ENCODE measurements around the gene ADCY10. TPM values are rescaled to one million over a fixed set of nuclear protein-coding genes. Genes with fewer than 3 reads are reported as not detected.

ADCY10 gene
- total RNA-seq, 1 donor from 2014 or later: 0.27 TPM

DNA sequence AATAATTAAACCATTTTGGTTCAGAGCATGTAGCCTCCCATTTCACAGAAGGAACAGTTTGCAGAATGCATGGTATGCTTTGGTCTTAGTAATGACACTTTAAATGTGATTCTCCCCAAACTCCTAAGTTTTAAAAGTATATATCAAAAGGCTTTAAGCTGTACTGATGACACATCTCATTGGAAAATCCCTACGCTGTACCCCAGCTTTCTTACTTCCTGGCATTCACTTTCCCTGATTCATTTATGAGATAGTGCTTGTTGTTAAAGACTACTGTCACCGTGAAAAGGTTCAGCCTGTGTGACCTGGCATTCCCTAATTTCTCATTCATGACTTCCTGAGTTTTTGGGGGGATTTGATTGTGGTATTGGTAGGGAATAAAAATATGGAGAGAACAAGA lies 138.8 kb downstream of the ADCY10 start:
- peaks cover 30% of the 10 kb centered on the region for H3K36me3 Mint-ChIP-seq (ENCODE audit: low read depth, unreplicated experiment)

DNA sequence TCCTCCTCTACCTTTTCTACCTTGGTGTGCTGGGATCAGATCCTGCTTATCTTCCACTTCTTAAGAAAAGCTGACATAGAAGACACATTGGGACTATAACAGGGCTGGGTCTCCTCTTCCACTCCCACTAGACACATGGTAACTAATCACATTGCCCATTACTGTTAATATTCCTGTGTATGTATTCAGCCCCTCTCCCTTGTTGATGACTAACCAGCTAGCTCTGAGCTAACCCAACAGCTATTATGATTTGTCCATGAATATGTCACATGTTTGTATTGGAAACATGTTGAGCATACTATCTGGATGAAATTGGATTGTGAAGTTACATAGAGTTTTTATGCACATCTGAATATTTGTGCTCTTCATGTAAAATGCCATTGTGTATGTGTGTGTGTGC lies 139.2 kb downstream of the ADCY10 start:
- FAIRE-seq (no peak), DNase-seq (ENCODE audit: low read depth) (peak; percentile 41)
- Histone ChIP-seq H3K4me1 (ENCODE audit: insufficient read depth, low read length) (peaks cover 13% of the 10 kb centered on the region), H3K9me3 (ENCODE audit: insufficient read depth, low read depth, low read length) (no peaks in the 10 kb centered on the region), H3K4me2 (ENCODE audit: low read length) (peak overlapping the region; percentile 23), H3K36me3 (ENCODE audit: insufficient read depth, low read length) (peaks cover 15% of the 10 kb centered on the region), H4K20me1 (ENCODE audit: insufficient read depth, low read length) (peaks cover 29% of the 10 kb centered on the region), H2AFZ (ENCODE audit: low read depth, low read length) (no peak overlapping the region), H3K27me3 (ENCODE audit: insufficient read depth, low read length) (no peaks in the 10 kb centered on the region), H3K27ac (ENCODE audit: low read depth, low read length) (peak overlapping the region; percentile 50), H3K79me2 (ENCODE audit: insufficient read depth, low read length) (peaks cover 7% of the 10 kb centered on the region), H3K9ac (ENCODE audit: low read length) (no peak overlapping the region), H3K4me3 (ENCODE audit: insufficient read depth, low read depth, low read length) (no peak overlapping the region)
- peaks cover 30% of the 10 kb centered on the region for H3K4me1 Mint-ChIP-seq (ENCODE audit: low read depth, unreplicated experiment)
- H3K9me3 Mint-ChIP-seq (ENCODE audit: unreplicated experiment): no peaks in the 10 kb centered on the region
- no peak overlapping the region for H3K4me3 Mint-ChIP-seq (ENCODE audit: unreplicated experiment)
- no peak for TF ChIP-seq EZH2 (IDR thresholded peaks at IDR 0.05; ENCODE audit: insufficient read depth, low read length)
- TF ChIP-seq, protein P1, sequence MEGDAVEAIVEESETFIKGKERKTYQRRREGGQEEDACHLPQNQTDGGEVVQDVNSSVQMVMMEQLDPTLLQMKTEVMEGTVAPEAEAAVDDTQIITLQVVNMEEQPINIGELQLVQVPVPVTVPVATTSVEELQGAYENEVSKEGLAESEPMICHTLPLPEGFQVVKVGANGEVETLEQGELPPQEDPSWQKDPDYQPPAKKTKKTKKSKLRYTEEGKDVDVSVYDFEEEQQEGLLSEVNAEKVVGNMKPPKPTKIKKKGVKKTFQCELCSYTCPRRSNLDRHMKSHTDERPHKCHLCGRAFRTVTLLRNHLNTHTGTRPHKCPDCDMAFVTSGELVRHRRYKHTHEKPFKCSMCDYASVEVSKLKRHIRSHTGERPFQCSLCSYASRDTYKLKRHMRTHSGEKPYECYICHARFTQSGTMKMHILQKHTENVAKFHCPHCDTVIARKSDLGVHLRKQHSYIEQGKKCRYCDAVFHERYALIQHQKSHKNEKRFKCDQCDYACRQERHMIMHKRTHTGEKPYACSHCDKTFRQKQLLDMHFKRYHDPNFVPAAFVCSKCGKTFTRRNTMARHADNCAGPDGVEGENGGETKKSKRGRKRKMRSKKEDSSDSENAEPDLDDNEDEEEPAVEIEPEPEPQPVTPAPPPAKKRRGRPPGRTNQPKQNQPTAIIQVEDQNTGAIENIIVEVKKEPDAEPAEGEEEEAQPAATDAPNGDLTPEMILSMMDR (IDR thresholded peaks at IDR 0.05; ENCODE audit: insufficient read depth, low read depth, low read length): no peak
- H3K36me3 Mint-ChIP-seq (ENCODE audit: low read depth, unreplicated experiment): peaks cover 29% of the 10 kb centered on the region
- H3K27ac Mint-ChIP-seq (ENCODE audit: unreplicated experiment): no peak overlapping the region
- H3K27me3 Mint-ChIP-seq (ENCODE audit: low read depth, unreplicated experiment): no peaks in the 10 kb centered on the region

More for the DNA sequence above, 138.8 kb downstream of the ADCY10 start:
- DNase-seq (ENCODE audit: low read depth) (peak; percentile 64), FAIRE-seq (no peak)
- TF ChIP-seq, protein P1 (IDR thresholded peaks at IDR 0.05; ENCODE audit: insufficient read depth, low read depth, low read length): no peak
- no peak for TF ChIP-seq EZH2 (IDR thresholded peaks at IDR 0.05; ENCODE audit: insufficient read depth, low read length)
- no peaks in the 10 kb centered on the region for H3K27me3 Mint-ChIP-seq (ENCODE audit: low read depth, unreplicated experiment)
- no peak overlapping the region for H3K4me3 Mint-ChIP-seq (ENCODE audit: unreplicated experiment)
- Histone ChIP-seq H3K79me2 (ENCODE audit: insufficient read depth, low read length) (peaks cover 6% of the 10 kb centered on the region), H3K27ac (ENCODE audit: low read depth, low read length) (peak overlapping the region; percentile 50), H3K9me3 (ENCODE audit: insufficient read depth, low read depth, low read length) (no peaks in the 10 kb centered on the region), H3K4me1 (ENCODE audit: insufficient read depth, low read length) (peaks cover 13% of the 10 kb centered on the region), H3K36me3 (ENCODE audit: insufficient read depth, low read length) (peaks cover 15% of the 10 kb centered on the region), H4K20me1 (ENCODE audit: insufficient read depth, low read length) (peaks cover 24% of the 10 kb centered on the region), H3K27me3 (ENCODE audit: insufficient read depth, low read length) (no peaks in the 10 kb centered on the region), H2AFZ (ENCODE audit: low read depth, low read length) (no peak overlapping the region), H3K9ac (ENCODE audit: low read length) (no peak overlapping the region), H3K4me2 (ENCODE audit: low read length) (peak overlapping the region; percentile 41), H3K4me3 (ENCODE audit: insufficient read depth, low read depth, low read length) (no peak overlapping the region)
- H3K27ac Mint-ChIP-seq (ENCODE audit: unreplicated experiment): peak overlapping the region; percentile 41
- H3K9me3 Mint-ChIP-seq (ENCODE audit: unreplicated experiment): no peaks in the 10 kb centered on the region
- H3K4me1 Mint-ChIP-seq (ENCODE audit: low read depth, unreplicated experiment): peaks cover 30% of the 10 kb centered on the region

DNA sequence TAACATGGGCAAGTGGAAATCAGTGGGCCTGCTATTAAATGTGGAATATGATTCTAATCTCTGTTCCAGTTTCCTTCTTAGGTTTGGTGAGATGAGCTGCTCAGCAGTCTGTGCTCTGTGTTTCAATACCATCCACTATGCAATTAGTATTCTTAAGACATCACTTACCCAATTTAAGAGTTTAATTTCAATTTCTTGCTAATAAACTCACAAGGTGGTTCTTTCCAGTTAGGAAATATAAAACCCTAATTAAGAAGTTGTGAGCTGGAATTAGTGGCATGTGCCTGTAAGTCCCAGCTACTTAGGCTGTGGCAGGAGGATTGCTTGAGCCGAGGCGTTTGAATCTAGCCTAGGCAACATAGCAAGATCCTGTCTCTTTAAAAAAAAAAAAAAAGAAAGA lies 140.4 kb downstream of the ADCY10 start:
- Mint-ChIP-seq H3K4me3 (ENCODE audit: unreplicated experiment) (no peak overlapping the region), H3K27me3 (ENCODE audit: low read depth, unreplicated experiment) (no peaks in the 10 kb centered on the region), H3K9me3 (ENCODE audit: unreplicated experiment) (no peaks in the 10 kb centered on the region), H3K4me1 (ENCODE audit: low read depth, unreplicated experiment) (peaks cover 30% of the 10 kb centered on the region), H3K36me3 (ENCODE audit: low read depth, unreplicated experiment) (peaks cover 28% of the 10 kb centered on the region), H3K27ac (ENCODE audit: unreplicated experiment) (no peak overlapping the region)
- peaks cover 36% of the 10 kb centered on the region for H4K20me1 ChIP-seq (ENCODE audit: insufficient read depth, low read length)
- DNase-seq (ENCODE audit: low read depth): no peak
- FAIRE-seq: no peak
- no peak overlapping the region for H3K4me2 ChIP-seq (ENCODE audit: low read length)
- H3K9me3 ChIP-seq (ENCODE audit: insufficient read depth, low read depth, low read length): no peaks in the 10 kb centered on the region
- TF ChIP-seq, protein P1 (IDR thresholded peaks at IDR 0.05; ENCODE audit: insufficient read depth, low read depth, low read length): no peak
- TF ChIP-seq EZH2 (IDR thresholded peaks at IDR 0.05; ENCODE audit: insufficient read depth, low read length): no peak
- peaks cover 20% of the 10 kb centered on the region for H3K36me3 ChIP-seq (ENCODE audit: insufficient read depth, low read length)
- peaks cover 7% of the 10 kb centered on the region for H3K79me2 ChIP-seq (ENCODE audit: insufficient read depth, low read length)
- no peak overlapping the region for H3K9ac ChIP-seq (ENCODE audit: low read length)
- no peaks in the 10 kb centered on the region for H3K27me3 ChIP-seq (ENCODE audit: insufficient read depth, low read length)
- peaks cover 13% of the 10 kb centered on the region for H3K4me1 ChIP-seq (ENCODE audit: insufficient read depth, low read length)
- H2AFZ ChIP-seq (ENCODE audit: low read depth, low read length): no peak overlapping the region
- H3K27ac ChIP-seq (ENCODE audit: low read depth, low read length): no peak overlapping the region
- H3K4me3 ChIP-seq (ENCODE audit: insufficient read depth, low read depth, low read length): no peak overlapping the region
